GM19468 (cell line): ENCODE results near the gene GLB1L3.
"Not testable (repeated sequence)": the region's sequence is repeated elsewhere in the genome, so short reads cannot be mapped to it uniquely, and the experiment has no call there.

Experiments used
- ATAC-seq: cut with Tn5 transposase; IDR thresholded peaks from one replicate; pipeline ENCODE4 v1.9.1; 2021; ENCODE audit warnings: mild to moderate bottlenecking, moderate library complexity, moderate number of reproducible peaks; ENCODE audit not compliant: unreplicated experiment; ENCODE audit errors: extremely low read depth

The GLB1L3 gene

GRCh38 chr11:134338654-134339053, 62.5 kb downstream of the GLB1L3 start:
- ATAC-seq, result no peak

DNA sequence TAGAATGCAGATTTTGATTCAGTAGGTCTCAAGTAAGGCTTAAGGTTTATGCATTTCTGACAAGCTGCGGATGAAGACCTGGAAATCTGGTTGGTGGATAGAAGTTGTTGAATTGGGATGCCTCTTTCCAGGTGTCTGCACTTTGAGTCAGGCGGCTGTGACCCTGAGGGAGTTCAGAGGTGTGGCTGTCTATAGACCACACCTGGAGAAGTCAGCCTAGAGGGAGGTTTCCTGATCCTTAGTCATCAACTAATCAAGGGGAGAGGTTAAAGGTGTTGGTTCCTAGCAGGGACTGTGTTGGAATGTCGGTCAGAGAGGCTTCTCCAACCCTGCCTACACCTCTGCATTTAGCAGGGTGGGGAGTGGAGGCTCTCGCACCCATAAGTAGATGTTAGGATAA, 63.6 kb downstream of the GLB1L3 start:
- ATAC-seq, result no peak

DNA sequence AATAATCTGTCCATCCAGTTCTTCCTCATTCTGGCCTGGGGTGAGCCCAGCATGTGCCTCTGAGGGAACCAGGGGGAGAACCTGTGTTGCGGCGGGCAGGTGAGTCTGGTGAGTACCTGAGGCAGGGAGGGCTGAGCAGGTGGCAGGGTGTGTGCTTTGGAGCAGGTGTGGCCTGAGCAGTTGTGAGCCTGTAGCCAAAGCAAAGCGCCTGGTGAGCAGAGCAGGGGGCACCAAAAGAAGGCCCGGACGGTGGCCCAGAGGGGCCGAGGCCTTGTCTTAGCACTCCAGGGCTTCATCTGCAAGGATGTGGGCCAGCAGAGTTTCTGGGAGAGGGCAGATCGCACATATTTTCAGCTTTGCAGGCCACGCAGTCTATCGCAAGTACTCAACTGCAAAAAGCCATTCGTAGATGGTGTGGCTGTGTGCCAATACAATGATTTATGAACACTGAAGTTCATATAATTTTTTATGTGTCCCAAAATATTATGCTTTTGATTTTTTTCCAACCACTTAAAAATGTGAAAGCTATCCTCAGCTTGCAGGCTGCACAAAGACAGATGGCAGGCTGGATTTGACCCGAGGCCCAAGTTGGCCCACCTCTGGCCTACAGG, 64.3 kb downstream of the GLB1L3 start:
- ATAC-seq, result no peak

GRCh38 chr11:134341805-134342571, 65.8 kb downstream of the GLB1L3 start:
- ATAC-seq, result no peak

DNA sequence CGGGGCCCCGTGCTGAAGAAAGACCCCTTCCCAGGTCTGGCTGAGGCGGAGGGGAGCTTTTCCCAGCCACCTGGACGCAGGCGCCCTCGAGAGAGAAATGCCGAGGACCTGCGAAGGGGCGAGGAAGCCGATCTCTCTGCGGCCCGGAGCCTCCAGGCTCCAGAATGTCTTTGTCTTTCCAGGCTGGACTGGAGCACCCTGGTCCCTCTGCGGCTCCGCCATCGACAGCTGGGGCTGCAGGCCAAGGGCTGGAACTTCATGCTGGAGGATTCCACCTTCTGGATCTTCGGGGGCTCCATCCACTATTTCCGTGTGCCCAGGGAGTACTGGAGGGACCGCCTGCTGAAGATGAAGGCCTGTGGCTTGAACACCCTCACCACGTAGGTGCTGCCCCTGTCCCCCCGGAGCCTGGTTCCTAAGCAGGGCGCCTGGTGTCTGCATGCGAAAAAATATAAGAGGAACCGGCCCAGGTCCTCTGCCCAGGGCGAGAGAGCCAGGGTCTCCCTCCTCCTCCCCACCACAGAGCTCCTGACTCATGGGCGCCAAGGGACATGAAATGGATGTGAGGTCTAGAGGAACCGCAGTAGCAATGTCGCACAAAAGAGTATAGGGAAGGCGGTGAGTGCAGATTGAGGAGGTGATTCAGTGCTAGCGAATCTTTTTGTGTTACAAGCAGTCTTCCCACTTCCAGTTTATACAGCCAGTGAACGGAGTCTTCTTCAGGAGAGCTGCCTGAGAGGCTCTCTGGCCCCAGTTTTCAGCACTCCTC, 66.6 kb downstream of the GLB1L3 start:
- ATAC-seq, result no peak

- ATAC-seq, result no peak
Observed at GRCh38 chr11:134343646-134344045, 67.5 kb downstream of the GLB1L3 start.

DNA sequence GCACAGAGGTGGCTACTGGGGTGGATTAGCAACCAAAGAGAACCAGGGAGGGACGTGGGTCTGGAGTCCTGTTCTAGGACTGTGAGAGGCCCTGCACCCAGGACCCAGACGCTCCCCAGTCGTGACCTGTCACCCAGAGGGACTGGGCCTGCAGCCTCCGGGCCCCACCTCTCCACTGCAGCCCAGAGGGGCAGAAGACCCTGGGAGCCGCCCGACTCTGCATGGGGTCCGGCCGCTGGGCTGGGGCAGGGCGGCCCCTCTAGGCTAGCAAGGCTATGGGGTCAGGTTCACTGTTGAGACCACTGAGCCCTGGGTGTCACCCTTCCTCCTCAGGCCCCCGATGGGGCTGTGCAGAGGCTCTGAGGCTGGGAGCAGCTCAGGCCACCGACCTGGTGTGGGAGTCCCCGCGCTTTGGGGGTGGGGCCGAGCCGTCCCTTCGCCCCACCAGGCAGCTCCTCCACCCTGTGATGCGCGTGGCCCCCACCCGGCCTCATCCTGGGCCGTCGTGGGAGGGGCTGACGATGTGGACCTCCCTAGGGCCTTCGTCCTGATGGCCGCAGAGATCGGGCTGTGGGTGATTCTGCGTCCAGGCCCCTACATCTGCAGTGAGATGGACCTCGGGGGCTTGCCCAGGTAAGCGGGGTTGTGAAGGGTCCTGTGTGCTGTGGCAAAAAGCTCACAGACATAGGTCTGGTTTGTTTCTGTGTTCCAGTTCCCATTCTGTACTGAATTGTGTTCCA, 68.5 kb downstream of the GLB1L3 start:
- not testable (repeated sequence) for ATAC-seq

DNA sequence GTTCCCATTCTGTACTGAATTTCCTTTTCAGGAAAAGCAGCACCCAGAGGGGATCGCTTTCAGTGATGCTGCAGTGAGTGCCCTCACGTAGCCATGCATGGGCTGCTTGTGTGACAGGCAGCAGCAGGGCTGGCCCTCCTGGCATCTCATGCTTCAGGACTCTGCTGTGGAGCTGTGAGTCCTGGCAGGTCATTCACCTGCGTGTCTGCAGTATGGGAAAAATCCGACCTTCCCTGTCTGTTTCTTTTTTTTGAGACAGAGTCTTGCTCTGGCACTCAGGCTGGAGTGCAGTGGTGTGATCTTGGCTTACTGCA, 69.0 kb downstream of the GLB1L3 start:
- no peak for ATAC-seq

GRCh38 chr11:134346101-134346975, 70.2 kb downstream of the GLB1L3 start:
- ATAC-seq, result no peak

DNA sequence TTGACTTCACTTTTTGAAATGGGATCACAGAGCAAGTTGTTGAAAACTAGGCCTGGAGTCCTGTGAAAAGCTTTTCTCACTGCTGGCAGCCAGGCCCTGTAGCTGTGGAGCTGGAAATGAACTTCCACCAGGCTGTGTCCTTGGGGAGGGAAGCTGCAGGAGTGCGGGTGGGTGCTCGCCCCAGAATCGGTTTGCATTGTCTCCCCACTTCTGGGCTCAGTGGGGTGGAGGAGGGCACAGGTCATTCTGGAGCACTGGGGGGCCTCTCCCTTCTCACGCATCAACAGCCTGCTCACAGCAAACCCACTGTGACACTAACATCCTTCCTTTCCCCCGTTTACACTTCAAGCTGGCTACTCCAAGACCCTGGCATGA, 70.8 kb downstream of the GLB1L3 start:
- no peak for ATAC-seq

GRCh38 chr11:134347441-134347840, 71.3 kb downstream of the GLB1L3 start:
- ATAC-seq, result no peak

DNA sequence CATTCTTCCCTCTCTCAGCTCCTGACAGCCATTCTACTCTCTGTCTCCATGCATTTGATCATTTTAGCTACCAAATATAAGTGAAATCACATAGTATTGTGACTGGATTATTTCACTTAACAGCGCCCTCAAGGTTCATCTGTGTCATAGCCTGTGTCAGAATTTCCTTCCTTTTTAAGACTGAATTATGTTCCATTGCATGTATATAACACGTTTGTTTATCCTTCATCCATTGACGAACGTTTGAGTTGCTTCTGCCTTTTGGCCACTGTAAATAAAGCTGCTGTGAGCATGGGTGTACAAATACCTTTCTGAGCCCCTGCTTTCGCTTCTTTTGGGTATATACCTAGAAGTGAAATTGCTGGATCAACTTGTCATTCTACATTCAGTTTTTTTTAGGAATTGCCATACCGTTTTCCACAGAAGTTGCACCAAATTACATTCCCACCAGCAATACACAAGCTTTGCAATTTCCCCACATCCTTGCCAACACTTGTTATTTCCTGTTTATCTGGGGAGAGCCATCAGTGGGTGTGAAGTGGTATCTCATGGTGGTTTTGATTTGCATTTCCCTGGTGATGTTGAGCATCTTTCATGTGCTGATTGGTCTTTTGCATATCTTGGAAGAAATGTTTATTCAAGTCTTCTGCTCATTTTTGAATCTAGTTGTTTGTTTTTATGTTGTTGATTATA, 73.1 kb downstream of the GLB1L3 start:
- ATAC-seq, result no peak

DNA sequence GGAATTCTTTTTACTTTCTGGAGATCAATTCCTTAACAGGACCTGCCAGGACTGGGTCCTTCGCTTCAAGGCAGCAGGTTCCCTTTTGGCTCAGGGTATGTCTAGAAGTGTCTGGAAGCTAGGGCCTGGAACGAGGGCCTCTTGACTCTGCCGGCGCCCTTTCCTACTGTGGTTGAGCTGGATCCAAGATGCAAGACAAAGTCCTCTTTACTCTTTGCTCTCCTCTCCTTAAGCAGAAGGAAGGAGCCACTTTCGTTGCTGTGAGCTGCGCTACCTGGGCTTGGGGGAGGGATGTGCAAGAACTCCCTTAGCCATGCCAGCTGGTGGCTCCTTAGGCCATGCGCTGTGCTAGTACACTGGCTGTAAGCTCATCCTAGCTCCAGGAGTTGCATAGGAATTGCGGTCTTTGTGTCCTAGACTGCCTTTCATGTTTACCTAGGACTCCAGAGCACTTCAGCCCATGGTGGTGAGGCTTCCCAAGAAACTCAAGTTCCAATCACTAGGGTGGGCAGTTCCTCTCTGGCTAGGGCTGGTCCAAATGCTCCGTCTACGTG, 73.7 kb downstream of the GLB1L3 start:
- ATAC-seq, result no peak

DNA sequence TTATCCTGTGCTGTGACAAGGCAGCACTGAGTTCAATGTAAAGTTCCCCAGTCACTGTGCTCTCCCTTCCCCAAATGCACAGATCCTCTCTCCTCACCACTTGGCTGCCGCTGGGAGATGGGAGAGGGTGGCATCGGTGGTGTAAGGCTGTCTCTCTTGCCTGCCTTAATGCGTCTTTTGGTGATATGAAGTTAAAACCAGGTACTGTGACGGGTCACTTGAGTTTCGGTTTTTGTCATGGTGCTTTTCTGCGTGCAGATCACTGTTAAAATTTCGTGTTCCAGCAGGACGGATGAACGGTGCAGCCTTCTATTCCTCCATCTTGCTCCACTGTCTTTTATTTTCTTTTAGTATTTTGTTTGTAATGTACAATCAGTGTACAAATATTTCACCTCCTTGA, 74.2 kb downstream of the GLB1L3 start:
- ATAC-seq, result no peak

DNA sequence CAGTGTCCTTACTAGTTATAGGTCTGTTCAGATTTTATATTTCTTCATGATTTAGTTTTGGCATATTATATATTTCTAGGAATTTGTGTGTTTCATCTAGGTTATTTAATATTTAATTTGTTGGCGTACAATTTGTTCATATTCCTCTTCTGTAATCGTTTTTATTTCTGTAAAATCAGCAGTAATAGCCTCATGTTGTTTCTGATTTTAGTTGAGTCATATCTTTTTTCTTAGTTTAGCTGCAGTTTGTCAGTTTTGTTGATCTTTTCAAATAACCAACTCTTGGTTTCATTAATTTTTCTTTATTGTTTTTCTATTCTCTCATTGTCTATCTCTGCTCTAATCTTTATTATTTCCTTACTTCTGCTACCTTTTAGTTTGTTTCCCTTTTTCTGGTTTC, 75.9 kb downstream of the GLB1L3 start:
- no peak for ATAC-seq

- no peak for ATAC-seq
Observed at GRCh38 chr11:134355136-134355535, 79.0 kb downstream of the GLB1L3 start.

GRCh38 chr11:134355656-134356055, 79.5 kb downstream of the GLB1L3 start:
- ATAC-seq, result no peak

GRCh38 chr11:134356656-134357544, 80.7 kb downstream of the GLB1L3 start:
- no peak for ATAC-seq
